ENCODE data around the gene USE1.
"Not testable (repeated sequence)": the region's sequence is repeated elsewhere in the genome, so short reads cannot be mapped to it uniquely, and the experiment has no call there.

Gene USE1

GRCh38 chr19:17215127-17215971 is at the start of gene USE1:
Gene USE1, plus strand, starts transcription at chr19:17215357. Its CDS starts 49 bp downstream, at chr19:17215406.
- peak; percentile 91 for DNase-seq (ENCODE audit: low spot score)

GRCh38 chr19:17165715-17166114 is 49.4 kb upstream of the USE1 start:
- no peak for DNase-seq (ENCODE audit: low spot score)

GRCh38 chr19:17170538-17171297 is 44.4 kb upstream of the USE1 start:
- no peak for DNase-seq (ENCODE audit: low spot score)

- DNase-seq (ENCODE audit: low spot score), result no peak
Measured at GRCh38 chr19:17171874-17172273, 43.3 kb upstream of the USE1 start.

- DNase-seq (ENCODE audit: low spot score), result no peak
Measured at GRCh38 chr19:17172624-17173345, 42.4 kb upstream of the USE1 start.

- no peak for DNase-seq (ENCODE audit: low spot score)
Measured at GRCh38 chr19:17178291-17178690, 36.9 kb upstream of the USE1 start.

- DNase-seq (ENCODE audit: low spot score), result no peak
Measured at GRCh38 chr19:17180997-17181702, 34.0 kb upstream of the USE1 start.

- DNase-seq (ENCODE audit: low spot score), result no peak
Measured at GRCh38 chr19:17183271-17183761, 31.8 kb upstream of the USE1 start.

- DNase-seq (ENCODE audit: low spot score), result no peak
Measured at GRCh38 chr19:17183858-17184321, 31.3 kb upstream of the USE1 start.

GRCh38 chr19:17184371-17184841 is 30.8 kb upstream of the USE1 start:
- no peak for DNase-seq (ENCODE audit: low spot score)

GRCh38 chr19:17185590-17185989 is 29.6 kb upstream of the USE1 start:
- no peak for DNase-seq (ENCODE audit: low spot score)

- not testable (repeated sequence) for DNase-seq (ENCODE audit: low spot score)
Measured at GRCh38 chr19:17191736-17192135, 23.4 kb upstream of the USE1 start.

GRCh38 chr19:17192751-17193150 is 22.4 kb upstream of the USE1 start:
- DNase-seq (ENCODE audit: low spot score), result no peak

GRCh38 chr19:17194608-17195007 is 20.5 kb upstream of the USE1 start:
- DNase-seq (ENCODE audit: low spot score), result no peak

GRCh38 chr19:17195106-17195505 is 20.1 kb upstream of the USE1 start:
- no peak for DNase-seq (ENCODE audit: low spot score)

- DNase-seq (ENCODE audit: low spot score), result no peak
Measured at GRCh38 chr19:17196610-17197009, 18.5 kb upstream of the USE1 start.

GRCh38 chr19:17197666-17198065 is 17.5 kb upstream of the USE1 start:
- no peak for DNase-seq (ENCODE audit: low spot score)

GRCh38 chr19:17200408-17201079 is 14.6 kb upstream of the USE1 start:
- no peak for DNase-seq (ENCODE audit: low spot score)

GRCh38 chr19:17202249-17202648 is 12.9 kb upstream of the USE1 start:
- peak; percentile 59 for DNase-seq (ENCODE audit: low spot score)

GRCh38 chr19:17202713-17203112 is 12.4 kb upstream of the USE1 start:
- no peak for DNase-seq (ENCODE audit: low spot score)
